Upper lobe of left lung (tissue), 6 donors: Measurements from ENCODE around the gene GAD1. TPM values are rescaled to one million over a fixed set of nuclear protein-coding genes. Genes with fewer than 3 reads are reported as not detected.

Experiments
- ATAC-seq, 2 donors: fragments of 200-7000 bp; cut with Tn5 transposase; one replicate each; pipeline ENCODE4 v1.9.1; 2022; ENCODE audit warnings: mild to moderate bottlenecking in 2 of 2, moderate library complexity in 2 of 2; ENCODE audit not compliant: low FRiP score in 2 of 2
- DNase-seq, 2 donors: peaks; one replicate each; pipeline ENCODE4 v3.0.0-alpha.2; 2019 to 2020
- H3K27ac ChIP-seq, 4 donors: fragments of 200-600 bp; sonication (generic); one replicate each; pipeline ENCODE4 v1.5.1; 2016 to 2019
- H3K27me3 ChIP-seq, 4 donors: fragments of 200-600 bp; sonication (generic); one replicate each; pipeline ENCODE4 v1.5.1; 2017 to 2019
- H3K36me3 ChIP-seq, 4 donors: fragments of 200-600 bp; sonication (generic); one replicate each; pipeline ENCODE4 v1.5.1; 2016 to 2019
- H3K4me1 ChIP-seq, 4 donors: fragments of 200-600 bp; sonication (generic); one replicate each; pipeline ENCODE4 v1.5.1; 2018 to 2019
- H3K4me3 ChIP-seq, 4 donors: fragments of 200-600 bp; sonication (generic); one replicate each; pipeline ENCODE4 v1.5.1; 2017 to 2019; ENCODE audit warnings: mild to moderate bottlenecking in 2 of 4, moderate library complexity in 1 of 4
- H3K9me3 ChIP-seq, 4 donors: fragments of 200-600 bp; sonication (generic); one replicate each; pipeline ENCODE4 v1.5.1; 2018 to 2019
- EP300 ChIP-seq, 4 donors: sonication (generic); formaldehyde crosslinking; IDR thresholded peaks; one replicate each; pipeline ENCODE4 v1.5.1; 2017; ENCODE audit warnings: antibody characterized with exemption in 4 of 4, control low read depth in 2 of 4
- POLR2A ChIP-seq, 4 donors: fragments of 450-650 bp; IDR thresholded peaks; one replicate each; pipeline ENCODE4 v1.5.1; 2016 to 2017; ENCODE audit warnings: antibody characterized with exemption in 4 of 4, mild to moderate bottlenecking in 2 of 4
- POLR2AphosphoS5 ChIP-seq, 2 donors: sonication (generic); formaldehyde crosslinking; IDR thresholded peaks; one replicate each; pipeline ENCODE4 v1.5.1; 2017; ENCODE audit warnings: antibody characterized with exemption in 2 of 2
- WGBS, 2 donors: methylation state at CpG; one replicate each; pipeline ENCODE4 v1.1.5; 2017 to 2018; 5-methylcytosine and 5-hydroxymethylcytosine counted together
- total RNA-seq, 6 donors: library from RNA; depleted of rRNA in 4 of 6; stranded (reverse); fragments of >200 nt in 4 of 6; gene quantifications; one replicate each; pipeline versions ENCODE4 v1.1.0 to v1.2.1, GENCODE V29; 2016 to 2021
- TF ChIP-seq, protein P1 (sequence below), 6 experiments: fragments of 450-650 bp in 4 of 6; fragments of 200-600 bp in 2 of 6; sonication (generic) in 2 of 6; IDR thresholded peaks; one replicate each; pipeline ENCODE4 v1.5.1; 2016 to 2019; ENCODE audit warnings: antibody characterized with exemption in 6 of 6
- donor health status: DM: no; HTN: no; CAD: no; lungs with moderate emphysema.
- donor health status: DM: no; HTN: yes; CAD: no; lungs with severe emphysema.

The GAD1 gene
- total RNA-seq, 6 donors from 2014 or later = 0.29 to 0.79 TPM; not detected in 4

- peaks cover 61 to 68% (median 66%) of the 10 kb centered on the region in 4 donors for H3K4me1 ChIP-seq
- no peaks in the 10 kb centered on the region for H3K9me3 ChIP-seq
- peak overlapping the region in 2 of 4 donors; percentile 2 to 39 for H3K4me3 ChIP-seq
- DNase-seq = peak in 1 of 2 donors; percentile 78
- ATAC-seq = no peak
- WGBS, 2 donors = 11 to 14% methylated on average over 25 to 34 of the region's 40 CpGs
- H3K27me3 ChIP-seq = peaks cover 2 to 70% (median 51%) of the 10 kb centered on the region in 4 donors
- H3K36me3 ChIP-seq = no peaks in the 10 kb centered on the region
- no peak for TF ChIP-seq EP300 (IDR thresholded peaks at IDR 0.05)
- TF ChIP-seq POLR2AphosphoS5 (IDR thresholded peaks at IDR 0.05) = no peak
- no peak for TF ChIP-seq POLR2A (IDR thresholded peaks at IDR 0.05)
- TF ChIP-seq, protein P1, sequence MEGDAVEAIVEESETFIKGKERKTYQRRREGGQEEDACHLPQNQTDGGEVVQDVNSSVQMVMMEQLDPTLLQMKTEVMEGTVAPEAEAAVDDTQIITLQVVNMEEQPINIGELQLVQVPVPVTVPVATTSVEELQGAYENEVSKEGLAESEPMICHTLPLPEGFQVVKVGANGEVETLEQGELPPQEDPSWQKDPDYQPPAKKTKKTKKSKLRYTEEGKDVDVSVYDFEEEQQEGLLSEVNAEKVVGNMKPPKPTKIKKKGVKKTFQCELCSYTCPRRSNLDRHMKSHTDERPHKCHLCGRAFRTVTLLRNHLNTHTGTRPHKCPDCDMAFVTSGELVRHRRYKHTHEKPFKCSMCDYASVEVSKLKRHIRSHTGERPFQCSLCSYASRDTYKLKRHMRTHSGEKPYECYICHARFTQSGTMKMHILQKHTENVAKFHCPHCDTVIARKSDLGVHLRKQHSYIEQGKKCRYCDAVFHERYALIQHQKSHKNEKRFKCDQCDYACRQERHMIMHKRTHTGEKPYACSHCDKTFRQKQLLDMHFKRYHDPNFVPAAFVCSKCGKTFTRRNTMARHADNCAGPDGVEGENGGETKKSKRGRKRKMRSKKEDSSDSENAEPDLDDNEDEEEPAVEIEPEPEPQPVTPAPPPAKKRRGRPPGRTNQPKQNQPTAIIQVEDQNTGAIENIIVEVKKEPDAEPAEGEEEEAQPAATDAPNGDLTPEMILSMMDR (IDR thresholded peaks at IDR 0.05) = no peak
- no peak overlapping the region for H3K27ac ChIP-seq
These were observed 5.0 kb downstream of the GAD1 start for GRCh38 chr2:170821531-170822289.

DNA sequence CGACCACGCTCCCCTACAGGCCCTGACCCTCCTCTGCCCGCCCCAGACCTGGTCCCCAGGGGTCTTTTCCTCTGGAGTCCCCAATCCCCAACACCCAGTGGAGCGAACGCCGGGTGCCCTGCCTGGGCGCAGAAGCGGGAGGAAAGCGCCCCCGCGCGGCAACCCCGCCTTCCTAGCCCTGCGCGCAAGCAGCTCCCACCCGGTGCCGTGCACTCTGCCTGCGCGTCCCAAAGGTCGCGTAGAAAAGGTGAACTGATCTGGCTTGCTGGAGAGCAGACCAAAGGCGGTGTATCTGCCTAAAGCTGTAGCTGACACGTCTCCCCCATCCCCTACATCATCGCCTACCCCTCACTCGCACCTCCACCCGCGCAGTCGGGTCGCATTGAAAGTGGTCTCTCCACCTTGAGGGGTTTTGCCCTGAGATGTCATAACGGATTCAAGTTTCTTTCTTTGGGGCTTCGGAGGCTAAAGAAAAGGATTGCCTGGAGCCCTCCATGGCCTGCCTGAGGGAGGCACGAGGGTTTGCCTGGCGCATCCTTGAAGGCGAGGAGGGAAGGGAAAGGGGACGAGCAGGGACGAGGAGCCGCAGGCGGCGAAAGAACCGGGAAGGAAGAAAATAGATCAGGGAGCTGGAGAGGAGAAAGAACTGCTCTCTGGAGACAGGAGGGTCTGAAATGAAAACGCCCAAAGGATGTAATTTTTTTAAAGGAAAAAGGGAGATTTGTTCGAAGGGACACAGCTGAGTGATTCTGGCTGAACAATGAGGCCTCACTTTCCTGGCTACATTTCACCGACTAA is 5.8 kb downstream of the GAD1 start:
- H3K9me3 ChIP-seq = no peaks in the 10 kb centered on the region
- ATAC-seq (no peak), DNase-seq (peak in 1 of 2 donors; percentile 82)
- H3K4me3 ChIP-seq = peak overlapping the region in 2 of 4 donors; percentile 27 to 42
- no peaks in the 10 kb centered on the region for H3K36me3 ChIP-seq
- H3K27me3 ChIP-seq = peaks cover 2 to 66% (median 43%) of the 10 kb centered on the region in 4 donors
- 6 to 14% methylated on average over 21 to 43 of the region's 43 CpGs for WGBS, 2 donors
- no peak overlapping the region for H3K27ac ChIP-seq
- H3K4me1 ChIP-seq = peaks cover 53 to 61% (median 58%) of the 10 kb centered on the region in 4 donors
- TF ChIP-seq, protein P1 (IDR thresholded peaks at IDR 0.05) = no peak
- TF ChIP-seq EP300 (IDR thresholded peaks at IDR 0.05) (no peak), POLR2A (IDR thresholded peaks at IDR 0.05) (no peak), POLR2AphosphoS5 (IDR thresholded peaks at IDR 0.05) (no peak)

- Histone ChIP-seq H3K27ac (no peak overlapping the region), H3K27me3 (peaks cover under 1 to 58% (median 35%) of the 10 kb centered on the region in 4 donors), H3K4me3 (peak overlapping the region; percentile 10 to 42 (median 19)), H3K36me3 (no peaks in the 10 kb centered on the region), H3K4me1 (peaks cover 45 to 53% (median 50%) of the 10 kb centered on the region in 4 donors), H3K9me3 (no peaks in the 10 kb centered on the region)
- WGBS, 2 donors = 5 to 9% methylated on average over 18 to 35 of the region's 61 CpGs
- DNase-seq = peak in 1 of 2 donors; percentile 86
- TF ChIP-seq EP300 (IDR thresholded peaks at IDR 0.05) = no peak
- no peak for TF ChIP-seq POLR2AphosphoS5 (IDR thresholded peaks at IDR 0.05)
- TF ChIP-seq POLR2A (IDR thresholded peaks at IDR 0.05) = no peak
- TF ChIP-seq, protein P1 (IDR thresholded peaks at IDR 0.05) = no peak
- peak in 1 of 2 donors; percentile 27 for ATAC-seq
These were observed 6.6 kb downstream of the GAD1 start for GRCh38 chr2:170823088-170823897.

DNA sequence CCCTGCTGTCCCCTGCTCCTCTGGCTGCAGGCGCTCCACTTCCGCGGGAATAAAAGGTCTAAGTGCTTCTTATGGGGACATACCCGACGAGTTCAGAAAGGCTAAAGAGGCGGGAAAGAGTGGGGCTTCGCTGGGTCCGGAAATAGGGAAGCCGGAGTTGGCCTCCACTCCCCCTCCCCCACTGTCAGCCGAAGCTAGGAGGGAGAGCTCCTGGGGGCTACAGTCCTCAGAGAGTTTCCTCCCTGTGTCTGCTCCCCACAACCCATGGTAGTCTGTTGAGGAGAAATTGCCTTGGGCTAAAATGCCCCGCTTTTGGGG is 7.2 kb downstream of the GAD1 start:
- no peak for DNase-seq
- Histone ChIP-seq H3K4me1 (peaks cover 40 to 47% (median 44%) of the 10 kb centered on the region in 4 donors), H3K27ac (no peak overlapping the region), H3K4me3 (peak overlapping the region in 2 of 4 donors; percentile 11 to 42), H3K27me3 (peaks cover 0 to 52% (median 31%) of the 10 kb centered on the region in 4 donors), H3K36me3 (no peaks in the 10 kb centered on the region), H3K9me3 (no peaks in the 10 kb centered on the region)
- ATAC-seq = no peak
- TF ChIP-seq POLR2AphosphoS5 (IDR thresholded peaks at IDR 0.05) (no peak), POLR2A (IDR thresholded peaks at IDR 0.05) (no peak), EP300 (IDR thresholded peaks at IDR 0.05) (no peak)
- TF ChIP-seq, protein P1 (IDR thresholded peaks at IDR 0.05) = no peak
- WGBS, 2 donors = 13 to 27% methylated on average over 8 of the region's 11 CpGs
